ENCODE data around the gene ARHGAP23. TPM values are rescaled to one million over a fixed set of nuclear protein-coding genes. Genes with fewer than 3 reads are reported as not detected.

Gene ARHGAP23
- 66.6 and 66.9 TPM in 2 replicates for total RNA-seq

DNA sequence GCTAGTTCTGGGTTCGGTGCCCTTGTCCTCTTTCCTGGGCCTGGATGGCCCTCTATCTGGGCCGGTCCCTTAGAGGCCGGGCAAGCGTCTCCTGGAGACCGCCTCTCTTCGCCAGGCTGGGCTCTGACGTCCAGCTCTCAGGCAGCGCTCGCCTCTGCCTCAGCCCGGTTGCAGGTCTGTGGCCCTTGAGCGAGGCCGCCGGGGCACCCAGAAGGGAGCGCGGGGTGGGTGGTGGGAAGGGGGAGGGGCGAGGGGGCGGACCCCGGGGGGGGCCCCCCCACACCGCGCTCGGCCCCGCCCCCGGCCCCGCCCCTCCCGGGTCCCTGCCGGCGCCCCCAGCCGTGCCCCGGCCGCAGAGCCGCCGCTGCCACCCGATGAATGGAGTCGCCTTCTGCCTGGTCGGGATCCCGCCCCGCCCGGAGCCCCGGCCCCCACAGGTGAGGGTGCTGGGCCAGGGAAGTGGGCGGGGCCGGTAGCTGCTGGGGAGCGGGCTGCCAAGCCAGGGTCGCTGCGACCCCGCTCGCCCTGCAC, at the start of gene ARHGAP23:
ARHGAP23 (plus strand) TSS at position 353 of the 531 bp plus-strand sequence; CDS start at position 375, 22 bp downstream.

Other genes with a start within 250 kb of the ARHGAP23 start
- gene TBC1D3, start 235.9 kb upstream of the ARHGAP23 start, total RNA-seq = not detected in 2 replicates
- 43.1 and 45.4 TPM in 2 replicates for gene MRPL45, start 131.3 kb upstream of the ARHGAP23 start, total RNA-seq
- gene GPR179, start 84.5 kb upstream of the ARHGAP23 start, total RNA-seq = not detected in 2 replicates
- 11.0 and 12.1 TPM in 2 replicates for gene SOCS7, start 76.6 kb upstream of the ARHGAP23 start, total RNA-seq
- gene SRCIN1, start 177.5 kb downstream of the ARHGAP23 start, total RNA-seq = under 0.01 TPM in 2 replicates
- 2.4 and 3.3 TPM in 2 replicates for gene EPOP, start 246.5 kb downstream of the ARHGAP23 start, total RNA-seq

All from vein endothelial cell (primary cell).